Measurements from ENCODE around the gene SPACA5B.
A peak's percentile ranks its signal among the peaks of the same experiment; 100 is the strongest.
"Not testable (repeated sequence)": the region's sequence is repeated elsewhere in the genome, so short reads cannot be mapped to it uniquely, and the experiment has no call there.

SPACA5B gene

GRCh38 chrX:48130326-48130725 lies at the start of gene SPACA5B:
TSS of gene SPACA5B (plus strand) at chrX:48130626. CDS start at chrX:48130688, 62 bp downstream.
- DNase-seq: not testable (repeated sequence)

DNA sequence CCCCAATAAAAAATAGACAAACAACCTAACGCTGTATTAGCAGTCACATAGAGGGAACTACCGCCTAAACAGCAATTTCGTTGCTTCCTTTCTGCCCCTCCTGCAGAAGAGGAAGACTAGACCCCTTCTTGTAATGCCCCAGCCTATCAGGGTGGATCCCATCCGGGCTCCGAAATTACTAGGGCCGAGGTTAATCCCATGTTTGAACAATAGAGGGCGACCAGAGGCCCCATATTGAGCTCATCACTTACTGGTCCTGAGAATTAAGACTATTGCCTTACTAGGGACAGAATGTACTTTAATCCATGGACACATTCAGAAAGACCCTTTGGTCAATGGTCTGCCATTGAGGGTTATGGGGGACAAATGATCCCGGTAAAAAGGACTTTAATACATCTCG lies 47.2 kb upstream of the SPACA5B start:
- peak; percentile 35 for DNase-seq

DNA sequence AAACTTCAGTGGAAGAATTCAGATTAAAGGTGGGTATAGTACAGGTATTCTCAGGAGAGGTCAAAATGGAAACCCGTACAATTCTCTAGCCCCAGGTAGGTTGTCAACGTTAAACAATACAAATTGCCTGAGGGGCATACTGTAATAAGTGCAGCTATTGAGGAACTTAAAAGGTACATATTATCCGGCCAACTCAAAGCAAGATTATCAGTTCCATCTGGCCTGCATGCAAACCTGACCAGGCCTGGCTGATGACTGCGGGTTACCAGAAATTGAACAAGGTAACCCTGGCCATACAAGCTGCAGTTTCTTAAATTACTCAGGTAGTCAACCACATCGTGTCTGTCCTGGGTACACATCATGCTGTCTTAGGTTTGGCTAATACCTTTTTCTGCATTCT lies 46.7 kb upstream of the SPACA5B start:
- no peak for DNase-seq

GRCh38 chrX:48086082-48086481 lies 44.3 kb upstream of the SPACA5B start:
- DNase-seq: no peak

DNA sequence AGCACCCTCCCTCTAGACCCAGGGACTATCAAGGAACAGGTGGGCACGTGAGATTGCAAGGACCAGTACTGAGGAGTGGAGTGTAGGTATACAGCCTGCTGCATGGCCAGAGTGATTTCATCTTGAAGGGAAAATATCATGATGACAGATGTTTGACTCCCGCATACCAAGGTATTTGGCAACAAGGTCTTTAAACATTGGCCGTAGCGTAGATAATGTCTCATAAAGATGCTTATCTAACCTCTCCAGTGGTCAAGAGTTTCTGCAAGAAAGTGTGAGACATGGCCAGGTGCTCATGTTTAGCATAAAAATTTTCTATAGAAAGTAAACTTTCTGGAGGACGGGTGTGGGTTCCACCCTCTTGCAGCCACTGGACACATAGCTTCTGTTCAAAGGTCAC lies 40.3 kb upstream of the SPACA5B start:
- DNase-seq: no peak

GRCh38 chrX:48092558-48092957 lies 37.9 kb upstream of the SPACA5B start:
- DNase-seq: not testable (repeated sequence)

- no peak for DNase-seq
Measured at GRCh38 chrX:48101443-48101842, 29.0 kb upstream of the SPACA5B start.

GRCh38 chrX:48102874-48103374 lies 27.5 kb upstream of the SPACA5B start:
- no peak for DNase-seq

- no peak for DNase-seq
Measured at GRCh38 chrX:48107717-48108116, 22.7 kb upstream of the SPACA5B start.

- DNase-seq: not testable (repeated sequence)
Measured at GRCh38 chrX:48125286-48125685, 5.1 kb upstream of the SPACA5B start.

DNA sequence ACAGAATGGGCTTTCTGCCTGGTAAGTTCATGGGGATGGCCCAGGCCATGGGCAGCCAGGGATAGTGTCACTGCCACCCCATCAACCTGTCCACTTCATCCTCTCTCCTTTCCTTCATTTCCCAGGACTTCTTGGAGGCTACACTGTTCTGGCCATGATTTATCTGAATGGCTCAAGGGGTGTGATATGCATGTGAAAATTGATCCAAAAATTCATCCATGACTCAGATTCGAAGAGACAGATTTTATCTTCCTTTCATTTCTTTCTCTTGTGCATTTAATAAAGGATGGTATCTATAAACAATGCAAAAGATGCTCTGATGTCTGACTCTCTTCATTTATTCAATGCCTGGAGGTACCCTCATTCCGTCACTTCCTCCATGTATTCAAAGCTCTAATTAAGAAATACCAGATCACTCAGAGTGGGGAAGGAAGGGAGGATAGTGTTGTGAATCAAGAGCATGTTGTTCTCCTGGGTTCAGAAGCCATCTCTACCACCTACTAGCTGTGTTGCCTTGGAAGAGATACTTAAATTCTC lies 1.9 kb downstream of the SPACA5B start:
- not testable (repeated sequence) for DNase-seq

DNA sequence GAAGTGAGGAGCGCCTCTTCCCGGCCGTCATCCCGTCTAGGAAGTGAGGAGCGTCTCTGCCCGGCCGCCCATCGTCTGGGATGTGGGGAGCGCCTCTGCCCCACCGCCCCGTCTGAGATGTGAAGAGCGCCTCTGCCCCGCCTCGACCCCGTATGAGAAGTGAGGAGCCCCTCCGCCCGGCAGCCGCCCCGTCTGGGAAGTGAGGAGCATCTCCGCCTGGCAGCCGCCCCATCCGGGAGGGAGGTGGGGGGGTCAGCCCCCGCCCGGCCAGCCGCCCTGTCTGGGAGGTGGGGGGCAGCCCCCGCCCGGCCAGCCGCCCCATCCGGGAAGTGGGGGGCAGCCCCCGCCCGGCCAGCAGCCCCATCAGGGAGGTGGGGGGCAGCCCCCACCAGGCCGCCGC lies 8.7 kb downstream of the SPACA5B start:
- DNase-seq: not testable (repeated sequence)

- DNase-seq: not testable (repeated sequence)
Measured at GRCh38 chrX:48141810-48142508, 11.5 kb downstream of the SPACA5B start.

DNA sequence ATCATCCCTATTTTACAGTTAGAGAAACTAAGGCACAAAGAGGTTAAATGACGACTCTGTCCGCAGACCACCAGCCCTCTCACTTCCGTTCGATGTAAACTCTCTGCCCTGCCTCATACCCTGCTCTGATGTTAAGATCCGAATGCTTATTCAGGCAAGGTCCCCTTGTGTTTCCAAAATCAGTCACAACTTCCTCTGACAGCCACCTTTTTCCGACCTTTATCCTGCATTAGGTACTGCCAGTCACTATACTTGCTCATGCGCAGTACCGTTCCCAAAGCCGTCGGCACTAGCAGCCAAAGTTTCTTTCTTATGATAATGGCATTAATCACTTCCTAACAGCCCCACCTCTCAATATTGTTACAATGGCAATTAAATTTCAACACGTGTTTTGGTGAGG lies 12.3 kb downstream of the SPACA5B start:
- not testable (repeated sequence) for DNase-seq

DNA sequence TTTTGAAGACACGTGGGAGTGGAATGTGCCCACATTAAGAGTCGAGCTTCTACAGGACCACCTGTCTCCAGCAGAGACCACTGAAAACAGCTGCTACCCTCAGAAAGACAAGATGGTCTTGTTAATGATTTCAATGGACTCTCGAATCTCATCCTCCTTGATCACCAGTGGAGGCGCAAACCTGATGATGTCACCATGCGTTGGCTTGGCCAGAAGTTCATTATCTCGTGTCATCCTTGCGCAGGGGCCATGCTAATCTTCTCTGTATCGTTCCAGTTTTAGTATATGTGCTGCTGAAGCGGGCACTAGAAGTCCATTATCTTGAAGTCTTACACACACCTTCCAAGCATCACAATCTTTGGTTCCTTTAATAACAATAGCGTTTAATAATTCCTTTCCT lies 23.3 kb downstream of the SPACA5B start:
- no peak for DNase-seq

GRCh38 chrX:48154796-48155195 lies 24.4 kb downstream of the SPACA5B start:
- no peak for DNase-seq

GRCh38 chrX:48156014-48156413 lies 25.6 kb downstream of the SPACA5B start:
- no peak for DNase-seq

DNA sequence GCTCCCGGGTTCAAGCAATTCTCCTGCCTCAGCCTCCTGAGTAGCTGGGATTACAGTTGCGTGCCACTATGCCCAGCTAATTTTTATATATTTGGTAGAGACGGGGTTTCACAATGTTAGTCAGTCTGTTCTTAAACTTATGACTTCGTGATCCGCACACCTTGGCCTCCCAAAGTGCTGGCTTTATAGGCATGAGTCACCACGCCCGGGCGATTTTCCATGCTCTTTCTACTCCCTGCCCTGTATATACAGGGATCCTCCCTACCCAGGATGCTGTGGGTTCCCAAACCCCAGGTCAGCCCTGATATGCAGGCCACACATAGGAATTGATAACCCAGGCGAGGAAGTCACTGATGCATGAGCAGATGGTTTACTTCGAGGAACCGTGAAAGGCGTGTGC lies 34.8 kb downstream of the SPACA5B start:
- DNase-seq: no peak

GRCh38 chrX:48166322-48166721 lies 35.9 kb downstream of the SPACA5B start:
- DNase-seq: not testable (repeated sequence)

- DNase-seq: no peak
Measured at GRCh38 chrX:48179691-48180090, 49.3 kb downstream of the SPACA5B start.

- no peak for DNase-seq
Measured at GRCh38 chrX:48180811-48181210, 50.4 kb downstream of the SPACA5B start.

- not testable (repeated sequence) for DNase-seq
Measured at GRCh38 chrX:48181882-48182281, 51.5 kb downstream of the SPACA5B start.
